Measurements from ENCODE around the gene RPS4Y1. TPM values are rescaled to one million over a fixed set of nuclear protein-coding genes. Genes with fewer than 3 reads are reported as not detected.
"Not testable (repeated sequence)": the region's sequence is repeated elsewhere in the genome, so short reads cannot be mapped to it uniquely, and the experiment has no call there.

Gene RPS4Y1
- 100 to 1,000 TPM in 1 of 2 donors, not detected in 1; 174 TPM for total RNA-seq

DNA sequence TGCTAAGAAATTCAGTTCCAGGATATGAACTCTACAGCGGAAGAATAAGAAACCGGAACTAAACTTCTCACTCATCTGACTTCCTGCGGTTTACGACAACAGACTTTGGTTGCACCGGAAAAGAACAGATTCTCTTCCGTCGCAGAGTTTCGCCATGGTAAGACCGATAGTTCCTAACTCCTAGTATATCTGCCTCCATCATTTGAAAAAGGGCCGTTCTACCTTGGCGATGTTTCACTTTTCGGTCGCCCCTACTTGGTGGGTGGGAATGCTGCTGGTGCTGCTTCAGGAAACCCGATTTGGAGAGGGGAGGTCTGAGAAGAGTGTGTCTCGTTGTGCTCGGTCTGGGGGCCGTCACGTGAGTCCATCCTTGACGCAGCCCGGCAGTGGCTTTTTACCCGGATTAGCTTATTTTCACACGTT, at the start of gene RPS4Y1:
Gene RPS4Y1 (plus strand): TSS at position 132 of the 423 bp plus-strand sequence. CDS start 23 bp downstream, at position 155.
- H3K36me3 Mint-ChIP-seq = peaks cover 19% of the 10 kb centered on the region
- H3K4me3 Mint-ChIP-seq = peak within 1 kb of the TSS; percentile 94
- peaks cover 0 to 26% of the 10 kb centered on the region in 2 donors for H3K4me1 Mint-ChIP-seq (ENCODE audit: low read depth in 2 of 2)

DNA sequence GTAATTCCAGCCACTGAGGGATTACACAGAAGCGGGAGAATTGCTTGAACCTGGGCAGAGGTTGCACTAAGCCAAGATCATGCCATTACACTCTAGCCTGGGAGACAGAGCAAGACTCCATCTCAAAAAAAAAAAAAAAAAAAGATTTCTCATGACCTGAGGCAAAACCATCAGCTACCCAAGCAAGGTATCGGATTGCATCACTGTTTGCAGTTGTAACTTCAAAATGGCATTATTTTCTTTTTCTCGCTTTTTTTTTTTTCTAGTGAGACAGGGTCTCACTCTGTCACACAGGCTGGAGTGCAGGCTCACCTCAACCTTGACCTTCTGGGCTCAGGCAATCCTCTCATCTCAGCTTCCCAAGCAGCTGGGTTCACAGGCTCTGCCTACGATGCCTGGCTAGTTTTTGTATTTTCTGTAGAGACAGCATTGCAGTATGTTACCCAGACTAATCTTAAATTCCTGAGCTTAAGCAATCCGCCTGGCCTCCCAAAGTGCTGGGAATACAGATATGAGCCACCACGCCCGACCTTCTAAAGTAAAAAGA, 44.4 kb upstream of the RPS4Y1 start:
- Mint-ChIP-seq H3K4me3 (no peak overlapping the region), H3K9me3 (no peaks in the 10 kb centered on the region), H3K27ac (no peak overlapping the region), H3K36me3 (no peaks in the 10 kb centered on the region), H3K4me1 (ENCODE audit: low read depth in 2 of 2) (no peaks in the 10 kb centered on the region), H3K27me3 (no peaks in the 10 kb centered on the region)
- ATAC-seq (no peak), DNase-seq (ENCODE audit: low spot score) (no peak)

More for the DNA sequence above, at the start of gene RPS4Y1:
- H3K27ac Mint-ChIP-seq = peak within 1 kb of the TSS in 1 of 2 donors; percentile 87
- DNase-seq (ENCODE audit: low spot score) = no peak
- H3K27me3 Mint-ChIP-seq = no peaks in the 10 kb centered on the region
- ATAC-seq = peak in 1 of 2 donors; percentile 92
- no peaks in the 10 kb centered on the region for H3K9me3 Mint-ChIP-seq

DNA sequence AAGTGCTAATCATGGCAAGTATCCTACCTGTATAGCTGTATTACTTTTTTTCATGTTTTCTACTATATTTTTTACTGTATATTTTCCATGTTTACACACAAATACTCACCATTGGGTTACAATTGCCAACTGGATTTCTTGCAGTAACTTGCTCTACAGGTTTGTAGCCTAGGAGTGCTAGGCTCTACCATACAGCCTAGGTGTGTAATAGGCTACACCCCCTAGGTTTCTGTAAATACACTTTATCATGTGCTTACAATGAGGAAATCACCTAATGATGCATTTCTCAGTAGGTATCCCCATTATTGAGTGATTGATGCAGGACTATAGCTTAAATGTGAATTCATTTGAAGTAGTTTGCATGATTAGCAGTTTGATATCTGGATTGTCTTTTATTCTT, 43.4 kb upstream of the RPS4Y1 start:
- ATAC-seq (no peak), DNase-seq (ENCODE audit: low spot score) (no peak)
- H3K27ac Mint-ChIP-seq = no peak overlapping the region
- no peaks in the 10 kb centered on the region for H3K36me3 Mint-ChIP-seq
- H3K4me3 Mint-ChIP-seq = no peak overlapping the region
- no peaks in the 10 kb centered on the region for H3K9me3 Mint-ChIP-seq
- H3K27me3 Mint-ChIP-seq = no peaks in the 10 kb centered on the region
- no peaks in the 10 kb centered on the region for H3K4me1 Mint-ChIP-seq (ENCODE audit: low read depth in 2 of 2)

DNA sequence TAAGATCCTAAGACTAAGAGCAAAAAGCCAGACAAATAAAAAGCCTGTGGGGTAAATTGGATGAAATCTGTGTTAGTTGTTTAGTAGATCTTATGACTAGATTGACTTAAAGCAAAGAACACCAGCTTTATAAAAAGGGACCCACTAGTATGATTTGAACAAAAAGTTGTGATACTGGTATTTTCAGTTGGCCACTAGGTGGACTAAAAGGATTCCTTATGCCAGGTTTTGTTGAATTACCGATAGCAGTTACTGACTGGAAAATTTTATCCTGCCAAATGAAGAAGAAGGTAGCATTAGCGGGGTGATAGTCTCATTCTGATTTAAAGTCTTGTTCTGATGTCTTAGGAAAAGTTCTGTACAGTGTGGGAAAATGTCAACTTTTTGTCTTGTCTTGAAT, 41.2 kb upstream of the RPS4Y1 start:
- H3K27ac Mint-ChIP-seq = no peak overlapping the region
- H3K9me3 Mint-ChIP-seq = no peaks in the 10 kb centered on the region
- H3K27me3 Mint-ChIP-seq = peaks cover 0 to 8% of the 10 kb centered on the region in 2 donors
- no peak overlapping the region for H3K4me3 Mint-ChIP-seq
- no peak for DNase-seq (ENCODE audit: low spot score)
- no peaks in the 10 kb centered on the region for H3K4me1 Mint-ChIP-seq (ENCODE audit: low read depth in 2 of 2)
- no peaks in the 10 kb centered on the region for H3K36me3 Mint-ChIP-seq
- no peak for ATAC-seq

DNA sequence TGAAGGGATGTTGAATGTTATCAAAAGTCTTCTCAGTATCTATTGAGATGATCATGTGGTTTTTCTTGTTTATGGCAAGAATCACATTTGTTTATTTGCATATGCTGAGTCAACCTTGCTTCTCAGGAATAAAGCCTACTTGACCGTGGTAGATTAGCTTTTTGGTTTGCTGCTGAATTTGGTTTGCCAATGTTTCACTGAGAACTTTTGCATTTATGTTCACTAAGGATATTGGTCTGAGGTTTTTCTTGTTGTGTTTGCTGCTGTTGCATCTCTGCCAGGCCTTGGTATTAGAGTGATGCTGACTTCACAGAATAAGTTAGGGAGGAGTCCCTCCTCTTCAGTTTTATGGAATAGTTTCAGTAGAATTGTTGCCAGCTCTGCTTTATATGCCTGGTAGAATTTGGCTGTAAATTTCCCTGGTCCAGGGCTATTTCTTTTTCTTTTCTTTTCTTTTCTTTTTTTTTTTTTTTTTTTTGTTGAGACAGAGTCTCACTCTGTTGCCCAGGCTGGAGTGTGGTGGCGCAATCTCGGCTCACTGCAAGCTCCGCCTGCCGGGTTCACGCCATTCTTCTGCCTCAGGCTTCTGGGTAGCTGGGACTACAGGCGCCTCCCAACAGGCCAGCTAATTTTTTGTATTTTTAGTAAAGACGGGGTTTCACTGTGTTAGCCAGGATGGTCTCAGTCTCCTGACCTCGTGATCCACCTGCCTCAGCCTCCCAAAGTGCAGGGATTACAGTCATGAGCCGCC, 24.1 kb upstream of the RPS4Y1 start:
- not testable (repeated sequence) for H3K27ac Mint-ChIP-seq; ATAC-seq; H3K4me3 Mint-ChIP-seq; DNase-seq (ENCODE audit: low spot score); H3K27me3 Mint-ChIP-seq; H3K4me1 Mint-ChIP-seq (ENCODE audit: low read depth in 2 of 2); H3K36me3 Mint-ChIP-seq; H3K9me3 Mint-ChIP-seq

DNA sequence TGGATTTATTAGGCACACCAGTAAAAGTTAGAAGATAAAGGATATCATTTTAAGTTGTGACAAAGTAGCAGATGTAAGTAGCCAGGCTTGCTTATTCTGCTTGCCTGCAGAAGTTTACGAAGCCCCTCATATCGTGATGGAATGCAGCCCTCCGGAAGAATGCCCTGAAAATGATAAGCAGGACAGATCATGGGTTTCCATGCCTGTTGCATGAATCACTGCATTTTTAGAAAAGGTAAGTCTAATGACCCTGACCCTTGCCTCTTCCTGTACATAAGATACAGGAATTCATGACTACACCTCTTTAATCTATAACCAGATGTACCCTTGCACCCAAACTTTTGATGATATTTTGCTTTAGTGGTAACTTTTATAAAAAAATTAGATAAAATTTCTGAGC, 16.9 kb upstream of the RPS4Y1 start:
- Mint-ChIP-seq H3K27me3 (no peaks in the 10 kb centered on the region), H3K9me3 (no peaks in the 10 kb centered on the region), H3K4me3 (no peak overlapping the region), H3K4me1 (ENCODE audit: low read depth in 2 of 2) (no peaks in the 10 kb centered on the region), H3K36me3 (no peaks in the 10 kb centered on the region), H3K27ac (no peak overlapping the region)
- no peak for ATAC-seq
- DNase-seq (ENCODE audit: low spot score) = no peak

DNA sequence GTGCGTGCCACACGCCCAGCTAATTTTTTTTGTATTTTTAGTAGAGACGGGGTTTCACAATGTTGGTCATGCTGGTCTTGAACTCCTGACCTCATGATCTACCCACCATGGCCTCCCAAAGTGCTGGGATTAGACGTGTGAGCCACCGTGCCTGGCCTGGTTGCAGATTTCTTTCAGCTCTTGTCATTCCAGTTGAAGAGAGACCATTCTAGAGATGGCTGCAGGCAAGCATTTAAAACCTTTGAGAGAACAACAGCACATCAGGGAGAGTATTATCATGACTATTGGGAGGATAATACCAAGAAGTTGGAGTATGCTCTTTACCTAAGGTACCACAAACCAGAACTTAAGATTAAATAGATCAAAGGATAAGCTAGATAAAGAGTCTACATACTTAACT, 12.9 kb upstream of the RPS4Y1 start:
- Mint-ChIP-seq H3K4me3 (no peak overlapping the region), H3K27ac (no peak overlapping the region), H3K4me1 (ENCODE audit: low read depth in 2 of 2) (no peaks in the 10 kb centered on the region), H3K27me3 (peaks cover 0 to 16% of the 10 kb centered on the region in 2 donors), H3K36me3 (no peaks in the 10 kb centered on the region), H3K9me3 (no peaks in the 10 kb centered on the region)
- ATAC-seq = no peak
- no peak for DNase-seq (ENCODE audit: low spot score)

DNA sequence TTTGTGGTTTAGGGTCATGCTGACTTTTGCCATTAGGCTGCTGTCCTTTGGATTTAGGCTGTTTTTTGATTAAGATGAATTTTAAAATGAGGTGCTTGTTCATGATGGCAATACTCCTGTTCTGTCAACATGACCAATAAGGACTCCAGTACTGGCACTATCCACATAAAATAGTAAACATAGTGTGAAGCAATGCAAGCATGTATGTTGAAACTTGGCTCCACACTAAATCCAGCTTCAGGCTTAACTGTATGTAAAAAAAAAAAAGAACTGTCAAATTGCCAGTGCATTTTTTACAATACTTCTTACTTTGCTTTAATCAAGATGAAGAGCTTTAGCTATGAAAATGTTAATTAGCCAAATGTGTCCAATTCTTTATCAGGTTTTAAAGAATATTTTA, 6.2 kb upstream of the RPS4Y1 start:
- H3K4me3 Mint-ChIP-seq = no peak overlapping the region
- H3K27me3 Mint-ChIP-seq = peaks cover 0 to 32% of the 10 kb centered on the region in 2 donors
- H3K4me1 Mint-ChIP-seq (ENCODE audit: low read depth in 2 of 2) = no peaks in the 10 kb centered on the region
- no peak overlapping the region for H3K27ac Mint-ChIP-seq
- DNase-seq (ENCODE audit: low spot score) (no peak), ATAC-seq (no peak)
- H3K9me3 Mint-ChIP-seq = no peaks in the 10 kb centered on the region
- no peaks in the 10 kb centered on the region for H3K36me3 Mint-ChIP-seq

DNA sequence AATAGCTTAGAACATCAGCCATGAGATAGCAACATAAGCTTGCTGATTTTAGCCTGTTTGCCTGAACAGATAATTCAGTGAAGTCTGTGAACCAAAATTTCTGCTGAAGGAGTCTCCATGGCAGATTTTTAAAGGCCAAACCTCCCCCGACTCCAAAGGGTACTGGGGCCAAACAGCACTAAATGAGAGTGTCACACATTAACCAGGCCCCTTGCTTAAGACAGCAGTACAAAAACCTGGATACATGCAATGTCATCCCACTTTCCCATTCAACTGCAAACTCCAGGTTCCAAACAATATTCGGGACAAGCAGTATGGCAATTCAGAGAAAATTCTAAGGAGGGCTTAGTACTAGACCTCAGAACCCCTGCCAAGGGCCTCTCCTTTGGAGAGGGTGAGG, 4.3 kb upstream of the RPS4Y1 start:
- Mint-ChIP-seq H3K9me3 (no peaks in the 10 kb centered on the region), H3K27ac (no peak overlapping the region), H3K4me3 (no peak overlapping the region), H3K4me1 (ENCODE audit: low read depth in 2 of 2) (no peaks in the 10 kb centered on the region), H3K27me3 (peaks cover 0 to 18% of the 10 kb centered on the region in 2 donors), H3K36me3 (no peaks in the 10 kb centered on the region)
- DNase-seq (ENCODE audit: low spot score) = no peak
- no peak for ATAC-seq

DNA sequence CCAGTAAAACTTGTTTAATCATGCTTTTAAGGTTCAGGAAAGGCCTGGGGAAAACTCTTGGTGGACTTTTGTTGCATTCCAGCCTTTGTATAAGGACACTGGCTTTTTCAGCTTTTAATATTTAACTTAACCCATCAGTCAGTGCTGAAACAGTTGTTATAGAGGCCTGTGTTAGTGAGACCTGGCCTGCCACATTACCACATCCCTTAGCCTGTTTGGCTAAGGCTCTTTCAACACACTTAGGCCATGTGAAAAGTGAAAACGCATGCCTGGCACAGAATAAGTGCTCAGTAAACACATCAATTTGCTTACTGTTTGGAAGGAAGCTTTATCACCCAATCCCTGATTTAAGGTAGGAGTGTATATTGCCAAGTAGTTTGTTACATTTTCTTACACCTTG, 3.5 kb upstream of the RPS4Y1 start:
- no peaks in the 10 kb centered on the region for H3K9me3 Mint-ChIP-seq
- ATAC-seq = no peak
- H3K36me3 Mint-ChIP-seq = peaks cover under 1% of the 10 kb centered on the region
- no peak overlapping the region for H3K27ac Mint-ChIP-seq
- peaks cover 0 to 6% of the 10 kb centered on the region in 2 donors for H3K4me1 Mint-ChIP-seq (ENCODE audit: low read depth in 2 of 2)
- H3K27me3 Mint-ChIP-seq = peaks cover 0 to 18% of the 10 kb centered on the region in 2 donors
- no peak for DNase-seq (ENCODE audit: low spot score)
- H3K4me3 Mint-ChIP-seq = no peak overlapping the region

DNA sequence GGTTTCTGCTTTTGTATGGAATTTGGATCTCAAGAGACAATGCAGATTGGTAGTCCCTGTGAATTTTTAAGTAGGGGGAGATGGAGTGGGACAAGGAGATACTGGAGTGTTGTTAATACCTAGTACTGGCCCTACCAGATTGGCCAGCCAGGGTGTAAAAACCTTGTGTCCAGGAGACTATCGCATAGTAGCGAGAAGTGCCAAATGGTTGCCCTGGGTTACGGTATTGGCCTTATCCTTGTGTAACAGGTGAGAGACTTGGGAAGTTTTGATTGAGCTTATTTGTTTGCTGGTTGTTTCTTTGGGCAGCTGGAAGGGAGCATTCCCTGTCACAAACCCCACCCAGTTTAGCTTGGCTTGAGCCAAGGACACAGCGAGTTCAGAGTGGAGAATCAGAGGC, 5.4 kb downstream of the RPS4Y1 start:
- Mint-ChIP-seq H3K4me3 (peak overlapping the region; percentile 24), H3K27me3 (no peaks in the 10 kb centered on the region), H3K27ac (no peak overlapping the region), H3K36me3 (peaks cover 42% of the 10 kb centered on the region), H3K4me1 (ENCODE audit: low read depth in 2 of 2) (peaks cover 0 to 49% of the 10 kb centered on the region in 2 donors), H3K9me3 (no peaks in the 10 kb centered on the region)
- ATAC-seq = no peak
- no peak for DNase-seq (ENCODE audit: low spot score)

DNA sequence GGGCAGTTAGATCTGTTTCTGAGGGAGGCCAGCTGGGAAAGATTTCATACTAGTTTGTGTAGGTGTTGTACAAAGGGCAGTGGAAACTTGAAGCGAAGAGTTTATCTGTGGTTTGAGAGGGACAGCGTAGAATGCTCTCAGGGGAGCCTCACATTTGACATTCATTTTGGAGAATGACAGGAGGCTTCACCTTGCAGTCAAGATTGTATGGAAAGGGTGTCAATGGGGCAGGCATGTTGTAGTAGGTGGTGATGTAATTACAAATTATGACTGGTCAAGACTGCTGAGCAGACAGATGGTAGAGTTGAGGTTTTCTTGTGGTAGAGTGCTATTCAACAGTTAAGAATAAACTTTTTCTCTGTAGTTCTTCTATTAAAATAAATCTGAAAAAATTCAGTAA, 7.0 kb downstream of the RPS4Y1 start:
- no peaks in the 10 kb centered on the region for H3K9me3 Mint-ChIP-seq
- ATAC-seq = no peak
- no peak for DNase-seq (ENCODE audit: low spot score)
- H3K36me3 Mint-ChIP-seq = peaks cover 44% of the 10 kb centered on the region
- peaks cover 0 to 46% of the 10 kb centered on the region in 2 donors for H3K4me1 Mint-ChIP-seq (ENCODE audit: low read depth in 2 of 2)
- H3K4me3 Mint-ChIP-seq = peak overlapping the region; percentile 24
- H3K27ac Mint-ChIP-seq = peak overlapping the region in 1 of 2 donors; percentile 11
- no peaks in the 10 kb centered on the region for H3K27me3 Mint-ChIP-seq

DNA sequence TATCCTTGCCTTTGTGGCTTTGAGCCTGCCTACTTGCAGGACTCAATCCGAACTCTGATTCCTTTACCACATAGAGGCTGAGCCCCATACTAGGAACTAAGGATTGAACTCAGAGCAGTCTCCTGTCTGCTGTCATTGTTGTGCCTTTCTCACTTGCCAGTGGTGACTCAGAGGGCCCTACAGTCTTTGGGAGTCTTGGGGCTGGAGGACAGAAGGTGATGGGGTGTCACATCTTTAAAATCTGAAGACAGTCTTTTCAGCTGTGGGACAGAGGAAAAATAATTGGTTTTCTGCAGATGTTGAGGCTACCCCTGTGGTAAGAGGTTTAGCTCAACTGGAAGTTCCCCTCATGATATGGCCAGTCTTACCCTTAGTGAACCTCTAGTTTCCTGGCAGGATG, 8.0 kb downstream of the RPS4Y1 start:
- Mint-ChIP-seq H3K27ac (no peak overlapping the region), H3K4me1 (ENCODE audit: low read depth in 2 of 2) (peaks cover 0 to 36% of the 10 kb centered on the region in 2 donors), H3K4me3 (no peak overlapping the region), H3K27me3 (no peaks in the 10 kb centered on the region), H3K36me3 (peaks cover 36% of the 10 kb centered on the region), H3K9me3 (no peaks in the 10 kb centered on the region)
- DNase-seq (ENCODE audit: low spot score) (no peak), ATAC-seq (no peak)

DNA sequence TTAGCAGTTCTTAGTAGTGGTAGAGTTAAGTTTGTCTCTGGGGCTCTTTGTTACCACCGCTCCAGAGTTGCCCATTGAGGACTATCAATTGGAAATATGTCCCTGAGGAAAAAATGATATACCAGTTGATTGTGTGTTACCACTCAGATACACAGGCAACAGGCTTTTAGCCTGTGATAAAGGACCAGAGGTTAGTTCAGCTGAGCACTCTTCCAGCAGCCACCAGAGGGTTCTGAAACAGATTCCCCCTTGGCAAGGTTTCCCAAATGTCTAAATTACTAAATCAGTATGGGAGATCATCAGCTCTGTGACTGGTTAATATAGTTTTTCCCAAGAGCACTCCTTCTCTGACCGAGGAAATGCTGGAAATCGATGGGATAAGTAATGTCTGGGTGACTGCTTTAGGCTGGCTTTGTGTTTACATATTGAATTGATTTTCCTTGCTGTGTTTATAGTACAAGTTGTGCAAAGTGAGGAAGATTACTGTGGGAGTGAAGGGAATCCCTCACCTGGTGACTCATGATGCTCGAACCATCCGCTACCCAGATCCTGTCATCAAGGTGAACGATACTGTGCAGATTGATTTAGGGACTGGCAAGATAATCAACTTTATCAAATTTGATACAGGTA, 12.9 kb downstream of the RPS4Y1 start:
- Mint-ChIP-seq H3K9me3 (no peaks in the 10 kb centered on the region), H3K27ac (no peak overlapping the region), H3K36me3 (peaks cover 47% of the 10 kb centered on the region), H3K27me3 (no peaks in the 10 kb centered on the region), H3K4me3 (no peak overlapping the region), H3K4me1 (ENCODE audit: low read depth in 2 of 2) (peaks cover 0 to 51% of the 10 kb centered on the region in 2 donors)
- no peak for DNase-seq (ENCODE audit: low spot score)
- no peak for ATAC-seq

All from natural killer cell treated with Interleukin-12 subunit alpha and Interleukin-12 subunit beta and Interleukin-15 and Interleukin-18, amount 100 ng/mL, for 72 hours (primary cell).